SK-N-SH (cell line): ENCODE results near the gene CTSF.

Experiments used
- CHD2 ChIP-seq: fragments of 150-350 bp; IDR thresholded peaks from 2 replicates; pipeline ENCODE4 v1.6.1; 2018; ENCODE audit warnings: low read length; ENCODE audit not compliant: partially characterized antibody
- CTCF ChIP-seq: fragments of 200-600 bp; sonication (generic); IDR thresholded peaks from 2 replicates; pipeline ENCODE4 v1.6.1; 2017; ENCODE audit warnings: antibody characterized with exemption, mild to moderate bottlenecking, moderate library complexity
- EP300 ChIP-seq, 2 experiments: IDR thresholded peaks; 2 replicates each; pipeline versions ENCODE4 v1.4.0 to v1.6.1; 2012; ENCODE audit warnings: borderline replicate concordance in 1 of 2, low read depth in 1 of 2, low read length in 1 of 2
- EZH2phosphoT487 ChIP-seq: fragments of 200-600 bp; sonication (generic); IDR thresholded peaks from 2 replicates; pipeline ENCODE4 v1.6.1; 2017; ENCODE audit warnings: low read depth, mixed run types, mild to moderate bottlenecking, antibody characterized with exemption, moderate library complexity, borderline replicate concordance
- FOSL2 ChIP-seq: IDR thresholded peaks from 2 replicates; pipeline ENCODE4 v1.4.0; 2012; ENCODE audit warnings: low read depth, mild to moderate bottlenecking, moderate library complexity, borderline replicate concordance
- MAX ChIP-seq: IDR thresholded peaks from 2 replicates; pipeline ENCODE4 v1.4.0; 2012; ENCODE audit warnings: low read depth
- NFIC ChIP-seq: IDR thresholded peaks from 2 replicates; pipeline ENCODE4 v1.4.0; 2012; ENCODE audit warnings: borderline replicate concordance
- POLR2AphosphoS5 ChIP-seq: IDR thresholded peaks from 2 replicates; pipeline ENCODE4 v1.6.1; 2012; ENCODE audit warnings: low read depth, low read length
- RXRA ChIP-seq: IDR thresholded peaks from 2 replicates; pipeline ENCODE4 v1.4.0; 2012; ENCODE audit warnings: low read depth, mild to moderate bottlenecking, borderline replicate concordance
- SMC3 ChIP-seq: IDR thresholded peaks from 2 replicates; pipeline ENCODE4 v1.6.1; 2012; ENCODE audit warnings: low read depth, low read length, improper control_type of control experiment
- TCF12 ChIP-seq: IDR thresholded peaks from 2 replicates; pipeline ENCODE4 v1.4.0; 2012
- ZBTB33 ChIP-seq: IDR thresholded peaks from 2 replicates; pipeline ENCODE4 v1.4.0; 2012; ENCODE audit warnings: low read depth, borderline replicate concordance
- TF ChIP-seq, protein P1 (sequence below): IDR thresholded peaks from 2 replicates; pipeline ENCODE4 v1.6.1; 2012; ENCODE audit warnings: mild to moderate bottlenecking, low read depth, low read length, moderate library complexity

- TF ChIP-seq ZBTB33, result no peak
- no peak for TF ChIP-seq EZH2phosphoT487
- TF ChIP-seq TCF12, result no peak
- no peak for TF ChIP-seq MAX
- TF ChIP-seq FOSL2, result no peak
- no peak for TF ChIP-seq CTCF
- no peak for TF ChIP-seq POLR2AphosphoS5
- no peak for TF ChIP-seq SMC3
- no peak for TF ChIP-seq EP300 (IDR thresholded peaks at IDR 0.05; ENCODE audit: borderline replicate concordance in 1 of 2, low read depth in 1 of 2, low read length in 1 of 2)
- TF ChIP-seq, protein P1, sequence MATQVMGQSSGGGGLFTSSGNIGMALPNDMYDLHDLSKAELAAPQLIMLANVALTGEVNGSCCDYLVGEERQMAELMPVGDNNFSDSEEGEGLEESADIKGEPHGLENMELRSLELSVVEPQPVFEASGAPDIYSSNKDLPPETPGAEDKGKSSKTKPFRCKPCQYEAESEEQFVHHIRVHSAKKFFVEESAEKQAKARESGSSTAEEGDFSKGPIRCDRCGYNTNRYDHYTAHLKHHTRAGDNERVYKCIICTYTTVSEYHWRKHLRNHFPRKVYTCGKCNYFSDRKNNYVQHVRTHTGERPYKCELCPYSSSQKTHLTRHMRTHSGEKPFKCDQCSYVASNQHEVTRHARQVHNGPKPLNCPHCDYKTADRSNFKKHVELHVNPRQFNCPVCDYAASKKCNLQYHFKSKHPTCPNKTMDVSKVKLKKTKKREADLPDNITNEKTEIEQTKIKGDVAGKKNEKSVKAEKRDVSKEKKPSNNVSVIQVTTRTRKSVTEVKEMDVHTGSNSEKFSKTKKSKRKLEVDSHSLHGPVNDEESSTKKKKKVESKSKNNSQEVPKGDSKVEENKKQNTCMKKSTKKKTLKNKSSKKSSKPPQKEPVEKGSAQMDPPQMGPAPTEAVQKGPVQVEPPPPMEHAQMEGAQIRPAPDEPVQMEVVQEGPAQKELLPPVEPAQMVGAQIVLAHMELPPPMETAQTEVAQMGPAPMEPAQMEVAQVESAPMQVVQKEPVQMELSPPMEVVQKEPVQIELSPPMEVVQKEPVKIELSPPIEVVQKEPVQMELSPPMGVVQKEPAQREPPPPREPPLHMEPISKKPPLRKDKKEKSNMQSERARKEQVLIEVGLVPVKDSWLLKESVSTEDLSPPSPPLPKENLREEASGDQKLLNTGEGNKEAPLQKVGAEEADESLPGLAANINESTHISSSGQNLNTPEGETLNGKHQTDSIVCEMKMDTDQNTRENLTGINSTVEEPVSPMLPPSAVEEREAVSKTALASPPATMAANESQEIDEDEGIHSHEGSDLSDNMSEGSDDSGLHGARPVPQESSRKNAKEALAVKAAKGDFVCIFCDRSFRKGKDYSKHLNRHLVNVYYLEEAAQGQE, result no peak
- TF ChIP-seq NFIC, result no peak
- no peak for TF ChIP-seq CHD2
- no peak for TF ChIP-seq RXRA
Measured at GRCh38 chr11:66532784-66533183, 35.6 kb downstream of the CTSF start.
